ENCODE data around the gene RHBDD1.

Gene RHBDD1

DNA sequence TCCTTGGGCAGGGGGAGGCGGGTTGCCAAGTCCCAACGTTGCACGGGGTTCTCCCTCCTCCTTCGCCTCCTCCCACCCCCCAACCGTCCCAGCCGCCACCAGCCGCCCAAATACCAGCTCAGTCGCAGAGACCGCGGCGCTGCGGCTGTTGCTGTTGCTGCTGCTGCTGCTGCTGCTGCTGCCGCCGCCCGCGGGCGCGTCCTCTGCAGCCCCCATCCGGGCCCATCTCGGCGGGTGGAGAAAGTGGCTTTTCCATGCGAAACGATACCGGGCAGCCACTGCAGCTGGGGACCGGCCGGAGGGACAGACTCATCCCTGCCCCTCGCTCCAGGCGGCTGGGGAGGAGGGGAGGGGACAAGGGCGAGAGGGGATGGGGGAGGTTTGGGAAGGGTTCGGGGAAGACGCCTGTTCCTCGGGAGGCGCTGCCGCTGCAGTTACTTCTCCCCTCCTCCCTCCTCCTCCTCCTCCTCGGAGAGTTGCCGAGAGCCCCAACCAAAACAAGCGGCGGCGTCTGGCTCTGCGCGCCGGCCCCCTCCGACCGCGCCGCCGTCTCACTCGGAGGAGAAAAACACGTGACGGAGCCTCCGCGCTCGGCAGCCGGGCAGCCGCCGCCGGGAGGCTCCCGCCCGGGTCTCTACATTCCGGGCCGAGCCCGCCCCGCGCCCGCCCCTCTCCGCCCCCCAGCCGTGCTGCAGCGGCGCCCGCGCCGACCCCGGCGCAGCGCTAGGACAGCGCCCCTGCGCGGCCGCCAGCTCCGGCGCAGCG, 36.5 kb upstream of the RHBDD1 start, which contains the start of gene IRS1:
Gene IRS1, minus strand, starts transcription at position 610 of the 765 bp plus-strand sequence. CDS start 1,082 bp downstream, outside the sequence.
- DNase-seq (ENCODE audit: extremely low spot score), result peak; percentile 67
- ChIA-PET POLR2A (no interaction called here), CTCF (interaction anchor here (0.8 to 6.4 kb wide), 8 partner anchors 9 to 909 kb away, joined by 3 to 59 read pairs (median 6); no protein-coding TSS in a partner anchor)
- TF ChIP-seq, protein P1, sequence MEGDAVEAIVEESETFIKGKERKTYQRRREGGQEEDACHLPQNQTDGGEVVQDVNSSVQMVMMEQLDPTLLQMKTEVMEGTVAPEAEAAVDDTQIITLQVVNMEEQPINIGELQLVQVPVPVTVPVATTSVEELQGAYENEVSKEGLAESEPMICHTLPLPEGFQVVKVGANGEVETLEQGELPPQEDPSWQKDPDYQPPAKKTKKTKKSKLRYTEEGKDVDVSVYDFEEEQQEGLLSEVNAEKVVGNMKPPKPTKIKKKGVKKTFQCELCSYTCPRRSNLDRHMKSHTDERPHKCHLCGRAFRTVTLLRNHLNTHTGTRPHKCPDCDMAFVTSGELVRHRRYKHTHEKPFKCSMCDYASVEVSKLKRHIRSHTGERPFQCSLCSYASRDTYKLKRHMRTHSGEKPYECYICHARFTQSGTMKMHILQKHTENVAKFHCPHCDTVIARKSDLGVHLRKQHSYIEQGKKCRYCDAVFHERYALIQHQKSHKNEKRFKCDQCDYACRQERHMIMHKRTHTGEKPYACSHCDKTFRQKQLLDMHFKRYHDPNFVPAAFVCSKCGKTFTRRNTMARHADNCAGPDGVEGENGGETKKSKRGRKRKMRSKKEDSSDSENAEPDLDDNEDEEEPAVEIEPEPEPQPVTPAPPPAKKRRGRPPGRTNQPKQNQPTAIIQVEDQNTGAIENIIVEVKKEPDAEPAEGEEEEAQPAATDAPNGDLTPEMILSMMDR (IDR thresholded peaks at IDR 0.05; ENCODE audit: control extremely low read depth, extremely low read depth, low read depth, missing control alignments), result peak; percentile 59

DNA sequence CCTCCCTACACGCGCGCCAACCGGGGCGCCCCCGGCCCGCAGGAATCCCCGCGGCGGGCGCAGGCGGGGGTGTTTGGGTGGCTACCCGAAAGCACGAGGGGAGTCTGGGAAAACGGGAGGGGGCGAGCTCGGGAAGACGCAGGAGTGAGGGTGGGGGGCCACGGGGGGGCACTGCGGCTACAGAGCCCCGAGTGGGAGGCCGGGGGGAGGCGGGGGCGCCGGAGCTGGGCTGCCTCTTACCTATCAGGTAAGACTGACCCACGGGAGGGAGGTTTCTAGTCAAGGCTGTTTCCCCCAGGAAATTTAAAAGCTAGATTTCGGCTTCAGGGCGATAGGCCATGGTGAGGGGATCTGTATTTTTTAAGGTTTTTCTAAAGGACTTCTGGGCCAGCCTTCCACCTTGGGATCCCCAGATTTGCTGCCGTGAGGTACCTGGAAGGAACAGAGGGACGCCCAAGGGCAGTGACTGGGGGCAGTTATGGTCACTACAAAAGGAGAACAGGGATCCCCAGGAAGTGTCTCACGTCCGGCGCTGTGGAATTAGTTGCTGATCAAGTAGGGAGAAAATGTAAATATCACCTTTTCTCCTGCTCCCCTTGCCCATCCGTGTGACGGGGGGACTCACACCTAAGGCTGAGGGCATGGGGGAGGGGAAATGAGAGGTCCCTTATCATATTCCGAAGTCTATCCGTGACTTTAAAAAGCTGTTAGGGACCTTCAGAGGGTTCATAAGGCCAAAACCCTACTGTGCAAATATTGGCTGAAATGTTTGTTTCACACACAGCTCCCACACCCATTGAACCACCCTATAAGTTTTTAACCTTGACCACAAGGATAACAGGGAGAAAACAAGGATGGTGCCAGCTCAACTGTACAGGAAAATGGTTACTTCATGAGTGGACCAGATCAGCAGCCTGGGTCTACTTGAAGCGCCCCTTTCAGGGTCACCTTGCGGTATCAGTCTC, 35.6 kb upstream of the RHBDD1 start:
- no peak for DNase-seq (ENCODE audit: extremely low spot score)
- CTCF ChIA-PET, result interaction anchor here (0.7 to 6.4 kb wide), 11 partner anchors 10 to 1131 kb away, joined by 3 to 59 read pairs (median 3); partner anchors contain the start of gene RHBDD1
- POLR2A ChIA-PET, result no interaction called here
- TF ChIP-seq, protein P1 (IDR thresholded peaks at IDR 0.05; ENCODE audit: control extremely low read depth, extremely low read depth, low read depth, missing control alignments), result no peak

GRCh38 chr2:226800941-226801784, 34.7 kb upstream of the RHBDD1 start:
- DNase-seq (ENCODE audit: extremely low spot score), result peak; percentile 89
- ChIA-PET CTCF (interaction anchor here (0.9 to 6.4 kb wide), 23 partner anchors 10 to 916 kb away, joined by 3 to 59 read pairs (median 6); partner anchors contain the start of gene RHBDD1), POLR2A (no interaction called here)
- TF ChIP-seq, protein P1 (IDR thresholded peaks at IDR 0.05; ENCODE audit: control extremely low read depth, extremely low read depth, low read depth, missing control alignments), result no peak

- POLR2A ChIA-PET, result interaction anchor here (0.5 kb wide), 1 partner anchor 20 kb away, joined by 6 read pairs; no protein-coding TSS in a partner anchor
- CTCF ChIA-PET, result interaction anchor here (0.6 to 6.4 kb wide), 55 partner anchors 8 to 1152 kb away, joined by 3 to 59 read pairs (median 4); no protein-coding TSS in a partner anchor
- DNase-seq (ENCODE audit: extremely low spot score), result peak; percentile 56
- TF ChIP-seq, protein P1 (IDR thresholded peaks at IDR 0.05; ENCODE audit: control extremely low read depth, extremely low read depth, low read depth, missing control alignments), result peak; percentile 56
Observed at GRCh38 chr2:226802573-226802972, 33.3 kb upstream of the RHBDD1 start.

DNA sequence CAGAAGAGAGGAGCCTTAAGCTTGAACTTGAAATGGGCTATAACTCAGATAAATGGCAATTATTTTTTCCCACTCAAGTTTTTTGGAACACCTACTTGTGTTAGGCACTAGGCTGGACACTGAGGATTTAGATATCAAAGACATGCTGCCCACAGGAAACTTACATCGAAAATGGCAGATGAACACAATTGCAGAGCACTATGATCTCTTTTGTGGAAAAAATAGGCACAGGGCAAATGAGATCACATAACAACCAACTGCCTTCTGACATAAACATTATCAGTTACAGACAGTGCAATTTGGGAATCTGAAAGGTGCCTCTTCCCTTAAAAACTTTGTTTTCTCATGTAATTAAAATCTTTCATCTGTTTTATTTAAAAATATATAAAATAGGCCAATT, 32.4 kb upstream of the RHBDD1 start:
- TF ChIP-seq, protein P1 (IDR thresholded peaks at IDR 0.05; ENCODE audit: control extremely low read depth, extremely low read depth, low read depth, missing control alignments), result no peak
- ChIA-PET CTCF (interaction anchor here (0.8 to 6.4 kb wide), 32 partner anchors 8 to 1147 kb away, joined by 3 to 59 read pairs (median 6); no protein-coding TSS in a partner anchor), POLR2A (no interaction called here)
- DNase-seq (ENCODE audit: extremely low spot score), result no peak

Measured in GM10248 (cell line).